Prostate gland (tissue), 2 donors: ENCODE measurements around the gene CASKIN1.

Source experiments
- POLR2A ChIP-seq: fragments of 450-650 bp; IDR thresholded peaks from one replicate; pipeline ENCODE4 v1.6.1; 2016; ENCODE audit warnings: antibody characterized with exemption, mild to moderate bottlenecking
- POLR2AphosphoS5 ChIP-seq: sonication (generic); formaldehyde crosslinking; IDR thresholded peaks from one replicate; pipeline ENCODE4 v1.6.1; 2017; ENCODE audit warnings: antibody characterized with exemption
- TF ChIP-seq, protein P1 (sequence below), 4 experiments: fragments of 200-600 bp in 2 of 4; fragments of 450-650 bp in 2 of 4; sonication (generic) in 2 of 4; IDR thresholded peaks; 1 replicate in 3 of 4; 2 replicates in 1 of 4; pipeline ENCODE4 v1.5.1; 2016 to 2019; ENCODE audit warnings: antibody characterized with exemption in 4 of 4, mild to moderate bottlenecking in 2 of 4, moderate library complexity in 2 of 4

DNA sequence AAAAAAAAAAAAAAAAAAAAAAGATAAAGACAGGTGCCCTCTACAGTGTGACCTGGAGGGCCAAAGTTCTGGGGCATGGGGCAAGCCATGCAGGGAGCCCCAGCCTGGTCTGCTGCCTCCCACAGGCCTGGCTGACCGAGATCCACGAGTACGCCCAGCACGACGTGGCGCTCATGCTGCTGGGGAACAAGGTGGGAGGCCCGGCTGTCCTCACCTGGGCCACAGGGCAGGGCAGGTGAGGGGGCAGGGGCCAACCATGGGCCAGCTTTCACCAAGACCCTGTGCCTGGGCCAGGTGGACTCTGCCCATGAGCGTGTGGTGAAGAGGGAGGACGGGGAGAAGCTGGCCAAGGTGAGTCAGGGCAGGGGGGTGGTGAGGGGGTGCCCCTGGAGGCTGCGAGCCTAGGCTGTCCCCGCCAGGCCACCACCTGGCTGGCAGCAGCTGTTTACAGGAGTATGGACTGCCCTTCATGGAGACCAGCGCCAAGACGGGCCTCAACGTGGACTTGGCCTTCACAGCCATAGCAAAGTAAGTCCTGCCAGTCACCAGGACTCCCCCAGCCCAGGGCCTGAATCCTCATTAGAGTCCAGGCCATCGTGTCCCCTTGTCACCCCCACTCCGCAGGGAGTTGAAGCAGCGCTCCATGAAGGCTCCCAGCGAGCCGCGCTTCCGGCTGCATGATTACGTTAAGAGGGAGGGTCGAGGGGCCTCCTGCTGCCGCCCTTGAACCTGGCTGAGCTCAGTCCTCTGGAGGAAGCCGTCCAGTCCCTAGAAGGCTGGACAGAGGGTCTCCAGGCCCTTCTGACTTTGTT, 43.5 kb downstream of the CASKIN1 start:
- TF ChIP-seq POLR2AphosphoS5 (no peak), POLR2A (no peak)
- TF ChIP-seq, protein P1, sequence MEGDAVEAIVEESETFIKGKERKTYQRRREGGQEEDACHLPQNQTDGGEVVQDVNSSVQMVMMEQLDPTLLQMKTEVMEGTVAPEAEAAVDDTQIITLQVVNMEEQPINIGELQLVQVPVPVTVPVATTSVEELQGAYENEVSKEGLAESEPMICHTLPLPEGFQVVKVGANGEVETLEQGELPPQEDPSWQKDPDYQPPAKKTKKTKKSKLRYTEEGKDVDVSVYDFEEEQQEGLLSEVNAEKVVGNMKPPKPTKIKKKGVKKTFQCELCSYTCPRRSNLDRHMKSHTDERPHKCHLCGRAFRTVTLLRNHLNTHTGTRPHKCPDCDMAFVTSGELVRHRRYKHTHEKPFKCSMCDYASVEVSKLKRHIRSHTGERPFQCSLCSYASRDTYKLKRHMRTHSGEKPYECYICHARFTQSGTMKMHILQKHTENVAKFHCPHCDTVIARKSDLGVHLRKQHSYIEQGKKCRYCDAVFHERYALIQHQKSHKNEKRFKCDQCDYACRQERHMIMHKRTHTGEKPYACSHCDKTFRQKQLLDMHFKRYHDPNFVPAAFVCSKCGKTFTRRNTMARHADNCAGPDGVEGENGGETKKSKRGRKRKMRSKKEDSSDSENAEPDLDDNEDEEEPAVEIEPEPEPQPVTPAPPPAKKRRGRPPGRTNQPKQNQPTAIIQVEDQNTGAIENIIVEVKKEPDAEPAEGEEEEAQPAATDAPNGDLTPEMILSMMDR (IDR thresholded peaks at IDR 0.05), result no peak
